Measurements from ENCODE around the gene TMEM222.
"Not testable (repeated sequence)": the region's sequence is repeated elsewhere in the genome, so short reads cannot be mapped to it uniquely, and the experiment has no call there.

TMEM222 gene

DNA sequence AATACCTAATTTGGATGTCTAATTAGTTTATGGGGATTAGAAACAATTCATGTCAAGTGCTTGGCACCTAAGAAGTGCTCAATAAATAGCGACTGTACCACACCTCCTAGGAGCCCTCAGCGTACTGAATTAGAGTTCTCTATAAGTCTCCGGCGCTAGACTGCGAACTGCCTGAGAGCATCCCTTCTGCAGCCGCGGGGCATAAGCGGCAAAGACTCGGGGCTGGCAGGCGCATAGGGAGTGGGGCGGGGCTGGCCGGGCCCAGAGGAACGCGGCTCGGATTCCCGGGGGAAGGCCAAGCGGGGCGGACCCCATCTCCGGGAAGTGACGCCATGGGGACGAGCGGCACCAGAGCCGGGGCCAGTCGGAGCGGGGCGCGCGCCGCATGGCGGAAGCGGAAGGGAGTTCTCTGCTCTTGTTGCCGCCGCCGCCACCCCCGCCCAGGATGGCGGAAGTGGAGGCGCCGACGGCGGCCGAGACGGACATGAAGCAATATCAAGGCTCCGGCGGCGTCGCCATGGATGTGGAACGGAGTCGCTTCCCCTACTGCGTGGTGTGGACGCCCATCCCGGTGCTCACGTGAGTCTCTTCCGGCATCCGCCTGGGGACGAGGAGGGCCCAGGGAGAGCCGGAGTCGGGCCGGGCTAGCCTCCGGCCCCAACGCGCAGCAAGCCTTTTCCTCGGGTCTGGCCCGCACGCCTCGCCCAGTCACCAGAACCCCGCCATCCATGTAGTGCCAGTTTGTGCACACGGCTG is at the start of gene TMEM222:
Gene TMEM222 (plus strand): TSS at position 351 of the 756 bp plus-strand sequence. CDS start 35 bp downstream, at position 386.
- peak; percentile 96 for DNase-seq

- DNase-seq, result no peak
Observed at GRCh38 chr1:27274204-27274603, 47.8 kb upstream of the TMEM222 start.

DNA sequence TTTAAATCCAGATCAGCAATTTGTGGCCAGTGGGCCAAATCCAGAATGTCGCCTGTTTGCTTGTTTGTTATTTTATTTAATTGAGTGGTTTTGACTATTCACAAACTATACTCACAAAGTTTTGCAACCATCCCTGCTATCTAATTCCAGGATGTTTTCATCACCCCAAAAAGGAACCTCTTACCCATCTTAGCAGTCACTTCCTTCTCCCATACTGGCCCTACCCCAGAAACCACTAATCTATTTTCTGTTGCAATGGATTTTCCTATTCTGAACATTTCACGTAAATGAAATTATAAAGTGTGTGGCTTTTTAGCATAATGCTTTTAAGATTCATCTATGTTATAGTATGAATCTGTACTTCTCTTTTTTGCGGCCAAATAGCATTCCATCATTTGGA is 46.3 kb upstream of the TMEM222 start:
- DNase-seq, result no peak

- DNase-seq, result peak in 1 of 2 experiments; percentile 63
Observed at GRCh38 chr1:27284425-27285273, 37.3 kb upstream of the TMEM222 start.

DNA sequence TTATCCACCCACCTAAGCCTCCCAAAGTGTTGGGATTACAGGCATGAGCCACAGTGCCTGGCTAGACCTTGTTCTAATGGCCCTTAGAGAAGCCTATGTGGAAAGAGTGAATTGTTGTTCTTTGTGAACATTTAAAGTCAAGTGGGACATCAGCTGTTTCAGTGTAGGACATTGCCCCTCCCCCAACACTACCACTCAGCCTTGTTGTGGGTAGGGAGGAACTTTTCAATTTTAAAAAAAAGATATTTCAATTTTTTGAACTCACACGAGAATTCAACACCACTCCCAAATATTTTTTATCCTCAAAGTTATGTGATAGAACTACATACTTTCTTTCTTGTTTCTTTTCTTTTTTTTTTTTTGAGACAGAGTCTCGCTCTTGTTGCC is 36.7 kb upstream of the TMEM222 start:
- no peak for DNase-seq

GRCh38 chr1:27285821-27286220 is 36.1 kb upstream of the TMEM222 start:
- DNase-seq, result not testable (repeated sequence)

GRCh38 chr1:27289125-27289524 is 32.8 kb upstream of the TMEM222 start:
- DNase-seq, result not testable (repeated sequence)

DNA sequence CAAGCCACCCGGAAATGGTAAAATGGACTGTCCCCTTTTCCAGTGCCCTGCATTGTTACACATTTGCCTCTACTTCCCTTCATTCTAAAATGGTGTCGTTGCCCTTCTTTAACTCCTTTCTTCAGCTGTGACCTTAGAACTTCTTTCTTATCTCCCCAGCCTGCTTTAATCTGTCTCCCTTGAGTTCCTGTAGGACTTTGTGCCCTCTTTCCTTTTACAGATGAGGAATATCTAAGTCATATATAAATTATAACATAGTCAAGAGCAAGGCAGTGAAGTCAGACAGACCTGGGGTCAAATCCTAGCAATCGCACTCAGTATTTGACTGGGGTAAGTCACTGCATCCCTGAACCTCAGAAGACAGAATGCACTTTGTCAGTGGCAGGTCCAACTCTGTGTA is 31.4 kb upstream of the TMEM222 start:
- no peak for DNase-seq

- DNase-seq, result no peak
Observed at GRCh38 chr1:27292106-27292505, 29.9 kb upstream of the TMEM222 start.

DNA sequence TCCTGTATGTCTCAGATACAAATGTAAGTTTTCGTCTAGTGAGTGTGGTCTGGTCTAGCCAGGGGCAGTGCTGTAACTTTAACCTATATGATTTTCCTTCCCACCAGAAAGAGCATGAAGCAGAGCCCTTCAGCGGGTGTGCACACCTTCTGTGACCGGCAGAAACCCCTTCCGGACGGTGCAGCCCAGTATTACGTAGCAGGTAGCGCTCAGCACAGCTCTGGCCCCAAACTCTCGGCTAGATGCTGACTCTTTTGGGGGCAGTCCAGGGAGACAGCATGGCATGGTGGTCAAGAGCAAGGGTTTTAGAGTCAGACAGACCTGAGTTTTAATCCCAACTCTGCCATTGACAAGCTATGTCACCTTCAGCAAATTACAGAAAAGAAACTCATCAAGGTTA is 28.0 kb upstream of the TMEM222 start:
- DNase-seq, result no peak

DNA sequence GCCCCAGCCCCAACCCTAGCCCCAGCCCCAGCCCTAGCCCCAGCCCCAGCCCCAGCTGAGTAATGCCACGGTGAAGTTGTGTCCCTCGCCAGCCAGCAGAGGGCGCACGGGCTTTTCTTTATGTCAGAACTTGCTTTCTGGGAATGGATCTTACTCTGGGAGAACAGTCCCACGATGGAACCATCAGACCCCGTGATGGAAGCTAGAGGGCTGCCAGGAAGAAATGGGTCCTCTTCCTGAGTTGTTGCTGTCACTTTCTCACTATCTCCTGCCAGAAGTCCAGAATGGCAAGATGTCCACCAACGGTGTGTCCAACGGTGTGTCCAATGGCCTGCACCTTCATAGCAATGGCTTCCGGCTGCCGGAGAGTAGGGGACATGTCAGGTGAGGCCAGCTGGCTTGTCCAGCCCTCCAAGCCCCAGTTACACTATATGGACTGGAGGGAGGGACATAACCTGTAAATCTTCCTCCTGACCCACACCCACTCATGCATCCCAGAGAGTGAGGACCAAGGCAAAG is 25.1 kb upstream of the TMEM222 start:
- DNase-seq, result peak in 1 of 2 experiments; percentile 49

GRCh38 chr1:27297903-27298302 is 24.1 kb upstream of the TMEM222 start:
- no peak for DNase-seq

- no peak for DNase-seq
Observed at GRCh38 chr1:27298632-27299384, 23.2 kb upstream of the TMEM222 start.

- DNase-seq, result no peak
Observed at GRCh38 chr1:27299385-27300271, 22.3 kb upstream of the TMEM222 start.

DNA sequence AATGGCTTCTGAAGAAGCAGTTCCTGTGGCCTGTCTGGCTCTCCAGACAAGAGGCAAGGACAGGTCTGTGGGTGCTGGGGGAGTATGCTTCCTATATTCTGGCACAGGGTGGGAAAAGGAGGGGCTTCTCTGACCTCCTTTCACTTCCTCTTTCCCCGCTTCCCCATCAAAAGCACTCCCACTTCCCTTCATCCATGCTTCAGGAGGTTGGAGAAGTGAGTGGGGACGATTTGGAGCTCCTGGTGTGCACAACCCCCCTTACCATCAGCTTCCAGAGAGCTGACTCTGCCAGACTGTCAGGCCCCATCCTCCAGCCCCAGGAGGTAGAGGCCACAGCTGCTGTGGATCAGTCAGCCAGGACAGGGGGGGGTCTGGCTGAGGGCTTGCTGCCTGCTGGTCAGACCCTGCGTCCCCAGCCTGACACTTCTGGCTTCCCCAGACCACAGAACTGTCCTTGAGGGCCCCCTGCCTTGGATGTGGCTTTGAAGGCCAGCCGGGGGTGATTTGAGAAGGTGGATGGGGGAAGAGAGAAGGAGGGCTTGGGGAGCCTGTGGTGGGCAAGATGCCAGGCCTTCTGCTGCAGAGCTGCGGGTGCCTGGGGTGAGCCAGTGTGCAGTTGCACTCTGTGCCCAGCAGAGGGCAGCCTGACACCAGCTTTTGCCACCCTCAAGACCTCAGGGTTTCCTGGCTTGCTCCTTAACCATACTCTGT is 21.5 kb upstream of the TMEM222 start:
- peak; percentile 23 to 56 for DNase-seq

- DNase-seq, result no peak
Observed at GRCh38 chr1:27301052-27301422, 20.9 kb upstream of the TMEM222 start.

DNA sequence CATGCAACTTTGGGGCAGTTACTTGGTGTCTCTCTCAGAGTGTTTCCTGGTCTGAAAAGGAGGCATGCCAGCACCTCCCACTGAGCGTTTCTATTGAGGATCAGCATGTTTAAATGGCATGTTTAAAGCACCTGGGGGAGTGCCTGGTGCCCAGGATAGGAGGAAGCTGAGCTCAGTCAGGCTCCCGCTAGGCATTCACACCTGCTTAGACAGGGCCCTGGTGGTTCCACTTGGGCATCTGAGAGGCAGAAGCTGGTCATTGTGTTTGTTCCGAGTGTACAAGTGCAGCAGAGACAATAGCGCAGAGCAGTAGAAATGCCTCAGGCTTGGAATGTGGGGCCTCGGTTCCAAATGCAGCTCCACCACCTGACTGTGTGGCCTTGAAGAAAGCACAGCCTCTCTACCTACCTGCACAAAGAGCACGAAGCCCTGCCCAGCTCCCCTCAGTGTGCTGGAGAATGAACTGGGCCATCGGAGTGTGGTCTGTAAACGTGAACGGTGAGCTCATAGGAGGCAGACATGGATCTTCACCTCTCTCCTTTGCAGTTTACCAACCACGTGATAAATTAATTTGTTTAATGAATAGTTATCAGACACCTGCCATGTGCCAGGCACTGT is 20.3 kb upstream of the TMEM222 start:
- DNase-seq, result no peak

DNA sequence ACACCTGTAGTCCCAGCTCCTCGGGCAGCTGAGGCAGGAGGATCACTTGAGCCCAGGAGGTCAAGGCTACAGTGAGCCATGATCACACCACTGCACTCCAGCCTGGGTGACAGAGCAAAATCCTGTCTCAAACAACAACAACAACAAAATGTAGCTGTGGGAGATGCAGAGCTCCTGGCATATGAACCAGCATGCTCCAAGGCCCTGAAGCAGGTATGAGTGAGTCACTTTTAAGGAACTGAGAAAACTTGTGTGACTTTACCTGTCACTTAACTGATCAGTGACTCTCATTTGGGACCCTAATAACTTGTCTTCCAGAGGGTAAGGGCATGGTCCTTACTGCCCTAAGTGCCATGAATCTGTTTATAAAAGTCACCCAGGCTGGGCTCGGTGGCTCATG is 19.4 kb upstream of the TMEM222 start:
- DNase-seq, result no peak

DNA sequence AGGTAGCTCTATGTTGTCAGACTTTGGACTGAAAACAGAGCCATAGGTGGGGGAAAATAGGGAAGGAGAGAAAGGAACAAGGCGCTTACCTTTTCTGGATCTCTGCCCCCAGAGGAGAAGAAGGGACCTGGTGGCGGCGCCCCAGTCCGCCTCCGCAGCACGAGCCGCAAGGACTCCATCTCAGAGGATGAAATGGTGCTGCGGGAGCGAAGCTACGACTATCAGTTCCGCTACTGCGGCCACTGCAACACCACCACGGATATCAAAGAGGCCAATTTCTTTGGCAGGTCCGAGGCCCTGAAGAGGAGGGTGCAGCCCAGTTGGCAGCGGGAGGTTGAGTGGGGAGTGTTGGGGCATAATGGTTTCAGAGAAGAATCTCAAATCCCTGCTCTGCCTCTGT is 18.5 kb upstream of the TMEM222 start:
- DNase-seq, result no peak

GRCh38 chr1:27306071-27306470 is 15.9 kb upstream of the TMEM222 start:
- DNase-seq, result no peak

Measured in NCI-H1930 (cell line).